PFSK-1 (cell line): ENCODE measurements around the gene TMEM220. TPM values are rescaled to one million over a fixed set of nuclear protein-coding genes. Genes with fewer than 3 reads are reported as not detected.

Experiments used
- FOXP2 ChIP-seq: optimal IDR thresholded peaks from 2 replicates; pipeline ENCODE3; 2011; ENCODE audit warnings: borderline replicate concordance, control low read depth, inconsistent platforms; ENCODE audit not compliant: insufficient read depth; ENCODE audit errors: extremely low read length, extremely low read depth
- POLR2AphosphoS5 ChIP-seq: IDR thresholded peaks from 2 replicates; pipeline ENCODE4 v1.6.1; 2012; ENCODE audit warnings: low read depth, mild to moderate bottlenecking, control low read depth, low read length, moderate library complexity
- SIN3A ChIP-seq: IDR thresholded peaks from 2 replicates; pipeline ENCODE4 v1.6.1; 2012; ENCODE audit warnings: mild to moderate bottlenecking, low read length, moderate library complexity, borderline replicate concordance; ENCODE audit not compliant: insufficient read depth
- TAF1 ChIP-seq: IDR thresholded peaks from 2 replicates; pipeline ENCODE4 v1.6.1; 2012; ENCODE audit warnings: low read length, control low read depth, borderline replicate concordance; ENCODE audit not compliant: insufficient read depth
- polyA plus RNA-seq: library from polyadenylated mRNA; unstranded; fragments of >200 nt; gene quantifications from one replicate; pipeline ENCODE4 v1.2.1, GENCODE V29; 2012; ENCODE audit warnings: low read depth, missing spikeins; ENCODE audit not compliant: insufficient read length
- TF ChIP-seq, protein P1 (sequence below), 2 experiments: IDR thresholded peaks; 2 replicates each; pipeline versions ENCODE4 v1.6.1 to v1.8.0; 2011 to 2012; ENCODE audit warnings: low read depth in 2 of 2, low read length in 2 of 2, control low read depth in 1 of 2, inconsistent platforms in 1 of 2, mild to moderate bottlenecking in 1 of 2, moderate library complexity in 1 of 2; ENCODE audit not compliant: insufficient read depth in 1 of 2

Gene TMEM220
- not detected for polyA plus RNA-seq

DNA sequence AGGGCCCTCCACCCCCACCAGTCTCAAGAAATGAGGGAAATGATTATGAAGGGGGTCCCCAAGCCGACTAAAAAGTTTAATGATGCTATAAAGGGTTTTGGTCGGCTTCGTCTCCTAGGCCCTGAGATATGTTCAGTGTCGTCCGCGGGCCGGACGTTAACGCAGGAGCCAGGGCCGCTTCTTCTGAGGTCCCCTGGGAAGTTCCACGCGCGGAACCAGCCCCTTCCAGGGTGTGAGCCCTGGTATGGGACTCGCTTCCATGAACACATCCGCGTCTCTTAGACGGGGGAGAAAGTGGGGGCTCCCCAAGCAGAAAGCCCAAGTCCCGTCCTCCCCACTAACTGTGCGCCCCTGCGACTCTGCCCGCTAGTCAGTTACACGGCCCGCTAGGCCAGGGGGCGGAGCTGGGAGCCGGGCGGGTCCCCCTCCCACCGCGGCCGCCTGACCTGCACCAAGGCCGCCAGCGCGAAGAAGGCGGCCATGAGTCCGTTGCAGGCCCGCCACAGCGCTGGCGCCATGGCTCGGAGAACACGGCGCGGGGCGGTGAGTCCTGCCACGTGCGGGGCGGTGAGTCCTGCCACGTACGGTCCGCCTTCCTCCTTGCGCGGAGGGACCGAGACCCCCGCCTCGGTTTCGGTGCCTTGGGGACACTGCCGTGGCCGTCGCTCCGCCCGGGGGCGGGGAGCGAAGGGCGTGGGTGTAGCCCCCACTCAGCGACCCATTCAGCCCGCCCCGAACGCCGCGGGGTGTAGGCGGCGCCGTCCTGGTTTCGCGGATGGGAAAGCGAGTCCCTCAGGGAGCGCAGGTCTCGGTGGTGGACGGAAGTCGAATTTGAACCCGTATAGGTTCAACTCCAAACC, at the start of gene TMEM220:
Gene TMEM220 (minus strand): TSS at position 690 of the 860 bp plus-strand sequence. CDS start 172 bp downstream, at position 518.
- TF ChIP-seq SIN3A, result no peak
- TF ChIP-seq POLR2AphosphoS5, result no peak
- TF ChIP-seq FOXP2, result no peak
- no peak for TF ChIP-seq TAF1
- TF ChIP-seq, protein P1, sequence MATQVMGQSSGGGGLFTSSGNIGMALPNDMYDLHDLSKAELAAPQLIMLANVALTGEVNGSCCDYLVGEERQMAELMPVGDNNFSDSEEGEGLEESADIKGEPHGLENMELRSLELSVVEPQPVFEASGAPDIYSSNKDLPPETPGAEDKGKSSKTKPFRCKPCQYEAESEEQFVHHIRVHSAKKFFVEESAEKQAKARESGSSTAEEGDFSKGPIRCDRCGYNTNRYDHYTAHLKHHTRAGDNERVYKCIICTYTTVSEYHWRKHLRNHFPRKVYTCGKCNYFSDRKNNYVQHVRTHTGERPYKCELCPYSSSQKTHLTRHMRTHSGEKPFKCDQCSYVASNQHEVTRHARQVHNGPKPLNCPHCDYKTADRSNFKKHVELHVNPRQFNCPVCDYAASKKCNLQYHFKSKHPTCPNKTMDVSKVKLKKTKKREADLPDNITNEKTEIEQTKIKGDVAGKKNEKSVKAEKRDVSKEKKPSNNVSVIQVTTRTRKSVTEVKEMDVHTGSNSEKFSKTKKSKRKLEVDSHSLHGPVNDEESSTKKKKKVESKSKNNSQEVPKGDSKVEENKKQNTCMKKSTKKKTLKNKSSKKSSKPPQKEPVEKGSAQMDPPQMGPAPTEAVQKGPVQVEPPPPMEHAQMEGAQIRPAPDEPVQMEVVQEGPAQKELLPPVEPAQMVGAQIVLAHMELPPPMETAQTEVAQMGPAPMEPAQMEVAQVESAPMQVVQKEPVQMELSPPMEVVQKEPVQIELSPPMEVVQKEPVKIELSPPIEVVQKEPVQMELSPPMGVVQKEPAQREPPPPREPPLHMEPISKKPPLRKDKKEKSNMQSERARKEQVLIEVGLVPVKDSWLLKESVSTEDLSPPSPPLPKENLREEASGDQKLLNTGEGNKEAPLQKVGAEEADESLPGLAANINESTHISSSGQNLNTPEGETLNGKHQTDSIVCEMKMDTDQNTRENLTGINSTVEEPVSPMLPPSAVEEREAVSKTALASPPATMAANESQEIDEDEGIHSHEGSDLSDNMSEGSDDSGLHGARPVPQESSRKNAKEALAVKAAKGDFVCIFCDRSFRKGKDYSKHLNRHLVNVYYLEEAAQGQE (IDR thresholded peaks at IDR 0.05; ENCODE audit: insufficient read depth in 1 of 2, low read depth in 2 of 2, low read length in 2 of 2), result no peak

DNA sequence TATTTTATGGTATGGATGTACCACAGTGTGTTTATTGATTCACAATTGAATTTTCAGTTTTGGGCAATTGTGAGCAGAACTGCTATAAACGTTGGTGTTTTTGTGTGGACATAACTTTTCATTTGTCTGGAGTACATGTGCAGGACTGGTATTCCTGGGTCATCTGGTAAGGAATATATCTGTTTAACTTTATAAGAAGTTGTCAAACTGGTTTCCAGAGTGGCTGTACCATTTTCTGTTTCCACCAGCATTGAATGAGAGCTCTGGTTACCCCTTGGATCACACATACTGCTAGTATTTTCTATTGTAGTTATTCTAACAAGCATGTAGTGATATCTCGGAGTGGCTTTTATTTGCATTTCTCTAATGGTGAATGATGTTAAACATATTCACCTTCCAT, 49.8 kb upstream of the TMEM220 start:
- TF ChIP-seq POLR2AphosphoS5 (no peak), TAF1 (no peak), SIN3A (no peak), FOXP2 (no peak)
- TF ChIP-seq, protein P1 (IDR thresholded peaks at IDR 0.05; ENCODE audit: insufficient read depth in 1 of 2, low read depth in 2 of 2, low read length in 2 of 2), result no peak

DNA sequence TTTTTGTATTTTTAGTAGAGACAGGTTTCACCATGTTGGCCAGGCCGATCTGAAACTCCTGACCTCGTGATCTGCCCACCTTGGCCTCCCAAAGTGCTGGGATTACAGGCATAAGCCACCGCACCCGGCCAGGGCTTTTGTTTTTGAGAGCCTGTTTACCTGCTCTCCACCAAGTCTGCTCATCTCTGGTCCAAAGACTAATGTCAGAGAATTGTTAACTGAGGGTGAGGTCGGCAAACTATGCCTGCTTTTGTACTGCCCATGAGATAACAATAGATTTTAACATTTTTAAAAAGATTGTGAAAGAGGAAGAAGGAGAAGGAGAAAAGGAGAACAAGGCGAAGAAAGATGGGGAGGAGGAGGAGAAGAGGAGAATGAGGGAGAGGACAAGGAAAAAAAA, 48.1 kb upstream of the TMEM220 start:
- no peak for TF ChIP-seq POLR2AphosphoS5
- TF ChIP-seq SIN3A, result no peak
- TF ChIP-seq, protein P1 (IDR thresholded peaks at IDR 0.05; ENCODE audit: insufficient read depth in 1 of 2, low read depth in 2 of 2, low read length in 2 of 2), result no peak
- TF ChIP-seq TAF1, result no peak
- TF ChIP-seq FOXP2, result no peak

DNA sequence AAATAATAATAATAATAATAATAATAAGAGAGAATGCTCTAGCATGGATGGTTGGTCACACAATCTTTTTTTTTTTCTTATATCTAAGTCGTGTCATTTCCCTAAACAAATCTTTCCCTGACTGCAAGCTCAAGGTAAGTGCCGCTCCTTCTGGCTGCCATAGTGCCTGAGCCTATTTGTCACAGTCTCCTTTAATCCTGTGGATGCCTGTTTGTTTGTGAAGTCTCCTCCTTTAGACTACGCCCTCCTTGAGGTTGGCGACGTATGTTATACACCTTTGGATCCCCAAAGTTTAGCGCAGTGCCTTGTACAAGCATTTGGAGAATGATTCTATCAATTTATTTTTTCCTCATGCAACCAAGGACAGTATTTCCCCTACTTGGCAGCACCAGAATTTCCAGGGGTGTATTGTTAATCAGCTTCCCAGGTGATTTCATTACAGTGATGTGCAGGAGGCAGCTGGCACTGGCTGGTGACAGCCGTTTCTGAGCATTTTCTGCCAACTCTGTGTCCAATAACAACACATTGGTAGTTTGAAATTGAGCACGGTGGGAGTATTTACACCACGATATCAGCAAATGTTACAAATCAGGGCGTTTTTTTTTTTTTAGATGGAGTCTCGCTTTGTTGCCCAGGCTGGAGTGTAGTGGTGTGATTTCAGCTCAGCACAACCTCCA, 47.4 kb upstream of the TMEM220 start:
- TF ChIP-seq FOXP2 (no peak), TAF1 (no peak), POLR2AphosphoS5 (no peak), SIN3A (no peak)
- TF ChIP-seq, protein P1 (IDR thresholded peaks at IDR 0.05; ENCODE audit: insufficient read depth in 1 of 2, low read depth in 2 of 2, low read length in 2 of 2), result no peak
